ENCODE results near the gene ANKRD49. TPM values are rescaled to one million over a fixed set of nuclear protein-coding genes. Genes with fewer than 3 reads are reported as not detected.

Gene ANKRD49
- total RNA-seq, 2 donors from 2014 or later = 4.3 to 6.9 TPM

DNA sequence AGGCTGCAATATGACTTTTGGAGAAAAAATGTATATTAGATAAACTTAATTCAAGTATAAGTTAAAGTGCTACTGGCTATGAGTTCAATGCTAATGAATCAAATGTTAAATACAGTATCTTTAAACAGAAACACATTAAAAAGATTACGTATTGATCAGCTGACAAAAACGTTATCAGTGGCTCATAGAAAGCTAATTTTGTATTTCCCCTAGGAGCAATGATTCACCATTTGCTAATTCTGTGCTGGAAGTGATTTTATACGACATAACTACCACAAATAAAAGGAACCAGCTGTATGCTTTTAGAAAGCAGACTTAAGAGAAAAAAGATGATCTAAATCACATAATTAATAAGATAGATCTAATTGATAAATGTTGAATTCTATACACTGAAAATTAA, 43.7 kb upstream of the ANKRD49 start:
- peaks cover 17% of the 10 kb centered on the region for H3K36me3 ChIP-seq
- TF ChIP-seq, protein P1, sequence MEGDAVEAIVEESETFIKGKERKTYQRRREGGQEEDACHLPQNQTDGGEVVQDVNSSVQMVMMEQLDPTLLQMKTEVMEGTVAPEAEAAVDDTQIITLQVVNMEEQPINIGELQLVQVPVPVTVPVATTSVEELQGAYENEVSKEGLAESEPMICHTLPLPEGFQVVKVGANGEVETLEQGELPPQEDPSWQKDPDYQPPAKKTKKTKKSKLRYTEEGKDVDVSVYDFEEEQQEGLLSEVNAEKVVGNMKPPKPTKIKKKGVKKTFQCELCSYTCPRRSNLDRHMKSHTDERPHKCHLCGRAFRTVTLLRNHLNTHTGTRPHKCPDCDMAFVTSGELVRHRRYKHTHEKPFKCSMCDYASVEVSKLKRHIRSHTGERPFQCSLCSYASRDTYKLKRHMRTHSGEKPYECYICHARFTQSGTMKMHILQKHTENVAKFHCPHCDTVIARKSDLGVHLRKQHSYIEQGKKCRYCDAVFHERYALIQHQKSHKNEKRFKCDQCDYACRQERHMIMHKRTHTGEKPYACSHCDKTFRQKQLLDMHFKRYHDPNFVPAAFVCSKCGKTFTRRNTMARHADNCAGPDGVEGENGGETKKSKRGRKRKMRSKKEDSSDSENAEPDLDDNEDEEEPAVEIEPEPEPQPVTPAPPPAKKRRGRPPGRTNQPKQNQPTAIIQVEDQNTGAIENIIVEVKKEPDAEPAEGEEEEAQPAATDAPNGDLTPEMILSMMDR (IDR thresholded peaks at IDR 0.05) = no peak
- no peak overlapping the region for H3K27ac ChIP-seq

DNA sequence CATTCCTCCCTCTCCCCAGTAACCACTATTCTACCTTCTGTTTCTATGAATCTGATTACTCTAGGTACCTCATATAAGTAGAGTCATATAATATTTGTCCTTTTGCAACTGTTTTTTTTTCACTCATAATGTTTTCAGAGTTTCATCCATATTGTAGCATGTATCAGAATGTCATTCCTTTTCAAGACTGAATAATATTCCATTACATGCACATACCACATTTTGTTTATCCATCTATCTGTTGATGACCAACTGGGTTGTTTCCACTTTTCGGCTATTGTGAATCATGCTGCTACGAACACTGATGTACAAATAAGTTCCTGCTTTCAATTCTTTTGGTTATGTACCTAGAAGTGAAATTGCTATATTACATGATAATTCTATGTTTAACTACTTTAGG, 40.8 kb upstream of the ANKRD49 start:
- H3K4me3 ChIP-seq = no peak overlapping the region
- H3K36me3 ChIP-seq = peaks cover 8% of the 10 kb centered on the region
- TF ChIP-seq, protein P1 (IDR thresholded peaks at IDR 0.05) = no peak
- no peaks in the 10 kb centered on the region for H3K9me3 ChIP-seq
- no peak for DNase-seq (ENCODE audit: low spot score)
- H3K27ac ChIP-seq = no peak overlapping the region
- no peaks in the 10 kb centered on the region for H3K27me3 ChIP-seq
- no peaks in the 10 kb centered on the region for H3K4me1 ChIP-seq

More for the DNA sequence above, 43.7 kb upstream of the ANKRD49 start:
- no peaks in the 10 kb centered on the region for H3K4me1 ChIP-seq
- H3K4me3 ChIP-seq = no peak overlapping the region
- no peaks in the 10 kb centered on the region for H3K9me3 ChIP-seq
- DNase-seq (ENCODE audit: low spot score) = no peak
- H3K27me3 ChIP-seq = no peaks in the 10 kb centered on the region

DNA sequence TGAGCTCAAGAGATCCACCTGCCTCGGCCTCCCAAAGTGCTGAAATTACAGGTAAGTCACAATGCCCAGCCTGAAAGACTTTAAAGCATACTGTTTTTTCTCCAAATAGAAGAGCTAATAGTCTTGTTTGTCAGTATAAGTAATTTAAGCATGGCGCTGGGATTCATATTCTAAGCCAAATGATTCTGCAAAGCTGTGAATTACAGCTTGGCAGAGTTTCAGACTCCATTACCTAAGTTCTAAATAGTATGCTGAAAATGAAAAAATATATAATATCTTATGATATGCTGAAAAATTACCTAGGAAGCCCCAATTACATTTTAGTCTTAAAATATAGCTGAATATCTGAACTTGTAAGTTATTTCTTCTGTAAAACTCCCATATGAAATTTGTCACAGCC, 39.5 kb upstream of the ANKRD49 start:
- Histone ChIP-seq H3K4me3 (no peak overlapping the region), H3K36me3 (peaks cover 8% of the 10 kb centered on the region), H3K9me3 (no peaks in the 10 kb centered on the region), H3K4me1 (no peaks in the 10 kb centered on the region), H3K27me3 (no peaks in the 10 kb centered on the region), H3K27ac (no peak overlapping the region)
- no peak for DNase-seq (ENCODE audit: low spot score)
- TF ChIP-seq, protein P1 (IDR thresholded peaks at IDR 0.05) = no peak

DNA sequence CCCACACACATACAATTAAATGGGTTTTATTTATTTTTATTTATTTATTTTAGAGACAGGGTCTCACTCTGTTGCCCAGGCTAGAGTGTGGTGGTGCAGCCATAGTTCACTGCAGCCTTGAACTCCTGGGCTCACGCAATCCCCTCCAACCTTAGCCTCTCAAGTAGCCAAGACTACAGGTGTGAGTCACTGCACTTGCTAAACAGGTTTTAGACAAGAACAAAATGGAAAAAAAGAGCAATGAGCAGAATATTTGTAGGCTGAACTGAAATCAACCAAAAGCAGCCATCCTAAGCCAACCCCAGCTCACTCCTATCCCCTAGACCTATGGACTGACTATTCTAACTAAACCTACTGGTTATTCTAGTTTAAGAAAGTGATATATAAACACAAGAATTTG, 37.9 kb upstream of the ANKRD49 start:
- Histone ChIP-seq H3K4me1 (no peaks in the 10 kb centered on the region), H3K4me3 (no peak overlapping the region), H3K36me3 (peaks cover 8% of the 10 kb centered on the region), H3K9me3 (no peaks in the 10 kb centered on the region), H3K27me3 (no peaks in the 10 kb centered on the region), H3K27ac (no peak overlapping the region)
- TF ChIP-seq, protein P1 (IDR thresholded peaks at IDR 0.05) = no peak
- no peak for DNase-seq (ENCODE audit: low spot score)

DNA sequence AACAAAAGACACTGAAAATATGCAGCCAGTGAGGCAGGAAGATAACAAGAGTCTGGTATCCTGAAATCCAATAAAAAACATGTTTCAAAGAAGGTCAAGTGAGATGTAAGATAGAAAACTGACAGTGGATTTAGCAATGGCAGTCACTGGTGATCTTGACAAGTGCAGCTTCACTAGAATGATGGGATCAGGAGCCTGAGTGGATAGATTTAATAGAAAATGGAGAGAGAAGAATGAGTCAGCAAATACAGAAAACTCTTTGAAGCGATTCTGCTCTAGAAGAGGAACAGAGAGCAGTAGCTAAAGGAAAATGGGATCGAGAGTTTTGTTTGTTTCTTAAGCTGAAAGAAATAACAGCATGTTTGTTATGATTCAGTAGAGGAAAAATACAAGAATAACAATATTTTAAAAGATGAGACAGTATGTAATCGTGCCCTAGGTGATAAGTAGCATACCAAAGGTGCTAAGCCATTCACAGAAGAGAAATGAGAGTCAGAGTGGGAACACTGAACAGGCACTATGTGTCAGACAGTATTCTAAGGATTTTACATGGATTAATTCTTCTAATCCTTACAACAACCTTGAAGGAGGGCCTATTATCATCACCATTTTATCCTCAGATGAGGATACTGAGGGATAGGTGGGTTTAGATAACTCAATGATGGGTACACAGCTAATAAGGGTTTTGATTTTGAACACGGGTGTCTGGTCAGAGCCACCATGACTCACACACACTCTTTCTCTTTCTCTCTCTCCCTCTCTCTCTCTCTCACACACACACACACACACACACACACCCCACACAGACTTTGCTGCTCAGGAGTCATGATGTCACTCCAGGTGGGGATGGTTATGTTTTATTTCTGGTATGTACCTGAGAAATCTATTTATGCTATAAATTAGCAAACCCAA, 36.4 kb upstream of the ANKRD49 start:
- H3K27ac ChIP-seq = no peak overlapping the region
- no peak overlapping the region for H3K4me3 ChIP-seq
- H3K36me3 ChIP-seq = peaks cover 8% of the 10 kb centered on the region
- H3K4me1 ChIP-seq = no peaks in the 10 kb centered on the region
- H3K9me3 ChIP-seq = no peaks in the 10 kb centered on the region
- TF ChIP-seq, protein P1 (IDR thresholded peaks at IDR 0.05) = no peak
- no peaks in the 10 kb centered on the region for H3K27me3 ChIP-seq
- no peak for DNase-seq (ENCODE audit: low spot score)
